ENCODE measurements around the gene HTR3E.
A peak's percentile ranks its signal among the peaks of the same experiment; 100 is the strongest.

- TF ChIP-seq CTCF (conservative IDR thresholded peaks at IDR 0.05; ENCODE audit: low read length) (peak; percentile 55; the same call in 1 of the 2 replicates), EZH2phosphoT487 (IDR thresholded peaks at IDR 0.05; ENCODE audit: borderline replicate concordance, low read depth, low read length) (no peak)
These were observed 20.8 kb downstream of the HTR3E start for GRCh38 chr3:184117636-184118035.

Data from OCI-LY7 (cell line).